ENCODE measurements around the gene ZBTB7C.
A peak's percentile ranks its signal among the peaks of the same experiment; 100 is the strongest.

The ZBTB7C gene

DNA sequence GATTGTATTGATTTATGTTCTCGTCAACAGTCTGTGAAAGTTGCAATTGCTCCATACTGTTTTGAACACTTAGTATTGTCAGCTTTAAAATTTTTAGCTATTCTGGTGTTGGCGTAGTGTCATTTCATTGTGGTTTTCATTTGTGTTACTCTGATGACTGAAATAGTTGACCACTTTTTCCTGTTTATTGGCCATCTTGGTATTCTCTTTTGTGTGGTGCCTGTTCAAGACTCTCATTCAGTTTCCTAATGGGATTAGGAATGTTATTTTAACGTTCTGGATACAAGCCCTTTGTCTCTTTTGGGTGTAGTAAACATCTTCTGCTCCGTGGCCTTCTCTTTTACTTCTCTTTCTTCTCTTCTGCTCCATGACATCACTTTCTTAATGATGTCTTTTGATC lies 396.0 kb downstream of the ZBTB7C start:
- no peak for DNase-seq (ENCODE audit: low spot score)

DNA sequence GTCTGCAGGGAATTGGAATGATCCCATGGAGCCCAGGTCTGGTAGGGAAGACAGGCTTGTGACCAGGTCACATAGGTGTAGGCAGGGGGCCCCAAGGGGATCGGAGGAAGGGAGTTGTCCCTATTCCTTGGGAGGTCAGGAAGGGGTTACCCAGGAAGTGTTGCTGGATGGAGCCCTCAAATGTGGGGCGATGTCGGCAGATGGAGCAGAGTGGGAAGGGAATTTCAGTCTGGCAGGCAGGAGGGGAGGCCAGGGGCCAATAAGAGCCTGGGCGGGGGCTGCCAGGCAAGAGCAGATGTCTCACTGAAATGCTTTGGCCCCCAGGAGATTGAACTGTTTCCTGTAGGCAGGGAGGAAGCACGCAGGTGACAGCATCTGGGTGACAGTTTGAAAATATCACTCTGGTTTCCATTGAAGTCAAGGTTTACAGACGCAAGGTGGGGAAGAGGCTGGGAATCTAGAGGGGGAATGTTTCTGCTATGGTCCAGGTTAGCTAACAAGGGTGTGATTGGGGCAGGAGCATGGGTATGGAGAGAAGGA lies 397.2 kb downstream of the ZBTB7C start:
- no peak for DNase-seq (ENCODE audit: low spot score)
- TF ChIP-seq, protein P1, sequence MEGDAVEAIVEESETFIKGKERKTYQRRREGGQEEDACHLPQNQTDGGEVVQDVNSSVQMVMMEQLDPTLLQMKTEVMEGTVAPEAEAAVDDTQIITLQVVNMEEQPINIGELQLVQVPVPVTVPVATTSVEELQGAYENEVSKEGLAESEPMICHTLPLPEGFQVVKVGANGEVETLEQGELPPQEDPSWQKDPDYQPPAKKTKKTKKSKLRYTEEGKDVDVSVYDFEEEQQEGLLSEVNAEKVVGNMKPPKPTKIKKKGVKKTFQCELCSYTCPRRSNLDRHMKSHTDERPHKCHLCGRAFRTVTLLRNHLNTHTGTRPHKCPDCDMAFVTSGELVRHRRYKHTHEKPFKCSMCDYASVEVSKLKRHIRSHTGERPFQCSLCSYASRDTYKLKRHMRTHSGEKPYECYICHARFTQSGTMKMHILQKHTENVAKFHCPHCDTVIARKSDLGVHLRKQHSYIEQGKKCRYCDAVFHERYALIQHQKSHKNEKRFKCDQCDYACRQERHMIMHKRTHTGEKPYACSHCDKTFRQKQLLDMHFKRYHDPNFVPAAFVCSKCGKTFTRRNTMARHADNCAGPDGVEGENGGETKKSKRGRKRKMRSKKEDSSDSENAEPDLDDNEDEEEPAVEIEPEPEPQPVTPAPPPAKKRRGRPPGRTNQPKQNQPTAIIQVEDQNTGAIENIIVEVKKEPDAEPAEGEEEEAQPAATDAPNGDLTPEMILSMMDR (IDR thresholded peaks at IDR 0.05; ENCODE audit: extremely low read depth, missing control alignments), result no peak

More for the DNA sequence above, 396.0 kb downstream of the ZBTB7C start:
- TF ChIP-seq, protein P1 (IDR thresholded peaks at IDR 0.05; ENCODE audit: extremely low read depth, missing control alignments), result no peak

DNA sequence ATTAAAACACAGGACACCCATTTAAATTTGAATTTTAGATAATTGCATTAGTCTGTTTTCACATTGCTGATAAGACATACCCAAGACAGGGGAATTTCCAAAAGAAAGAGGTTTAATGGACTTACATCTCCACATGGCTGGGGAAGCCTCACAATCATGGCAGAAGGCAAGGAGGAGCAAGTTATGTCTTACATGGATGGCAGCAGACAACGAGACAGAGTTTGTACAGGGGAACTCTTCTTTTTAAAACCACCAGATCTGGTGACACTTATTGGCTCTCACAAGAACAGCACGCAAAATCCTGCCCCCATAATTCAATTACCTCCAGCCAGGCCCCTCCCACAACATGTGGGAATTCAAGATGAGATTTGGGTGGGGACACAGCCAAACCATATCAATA lies 398.9 kb downstream of the ZBTB7C start:
- TF ChIP-seq, protein P1 (IDR thresholded peaks at IDR 0.05; ENCODE audit: extremely low read depth, missing control alignments), result no peak
- no peak for DNase-seq (ENCODE audit: low spot score)

DNA sequence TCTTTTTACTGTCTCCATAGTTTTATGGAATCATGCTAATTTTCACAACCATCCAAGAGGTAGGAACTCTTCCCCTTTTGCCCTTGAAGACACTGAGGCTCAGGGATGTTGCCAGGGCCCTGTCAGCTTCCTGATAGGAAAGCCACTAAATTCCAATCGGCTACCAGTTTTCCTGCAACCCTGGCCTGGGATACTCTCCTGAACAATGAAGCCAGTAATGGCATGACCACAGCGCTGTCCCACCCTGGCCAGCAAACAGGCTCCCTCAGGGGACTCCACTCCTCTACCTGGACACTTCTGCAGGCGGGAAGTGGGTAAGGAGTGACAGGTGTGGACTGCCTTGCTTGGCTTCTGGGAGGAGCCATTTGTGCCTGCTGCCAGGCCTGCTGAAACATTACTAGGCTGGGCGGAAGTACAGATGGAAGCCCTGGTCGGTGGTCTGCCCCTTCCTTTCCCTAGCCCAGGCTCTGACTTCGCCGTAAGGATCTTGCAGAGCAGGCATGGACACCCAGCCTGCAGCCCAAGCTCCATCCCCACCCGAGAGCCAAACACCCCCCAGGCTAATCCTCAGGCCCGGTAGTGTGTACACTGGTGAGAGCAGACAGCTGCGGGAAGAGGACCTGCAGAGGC lies 400.0 kb downstream of the ZBTB7C start:
- TF ChIP-seq, protein P1 (IDR thresholded peaks at IDR 0.05; ENCODE audit: extremely low read depth, missing control alignments), result no peak
- no peak for DNase-seq (ENCODE audit: low spot score)

DNA sequence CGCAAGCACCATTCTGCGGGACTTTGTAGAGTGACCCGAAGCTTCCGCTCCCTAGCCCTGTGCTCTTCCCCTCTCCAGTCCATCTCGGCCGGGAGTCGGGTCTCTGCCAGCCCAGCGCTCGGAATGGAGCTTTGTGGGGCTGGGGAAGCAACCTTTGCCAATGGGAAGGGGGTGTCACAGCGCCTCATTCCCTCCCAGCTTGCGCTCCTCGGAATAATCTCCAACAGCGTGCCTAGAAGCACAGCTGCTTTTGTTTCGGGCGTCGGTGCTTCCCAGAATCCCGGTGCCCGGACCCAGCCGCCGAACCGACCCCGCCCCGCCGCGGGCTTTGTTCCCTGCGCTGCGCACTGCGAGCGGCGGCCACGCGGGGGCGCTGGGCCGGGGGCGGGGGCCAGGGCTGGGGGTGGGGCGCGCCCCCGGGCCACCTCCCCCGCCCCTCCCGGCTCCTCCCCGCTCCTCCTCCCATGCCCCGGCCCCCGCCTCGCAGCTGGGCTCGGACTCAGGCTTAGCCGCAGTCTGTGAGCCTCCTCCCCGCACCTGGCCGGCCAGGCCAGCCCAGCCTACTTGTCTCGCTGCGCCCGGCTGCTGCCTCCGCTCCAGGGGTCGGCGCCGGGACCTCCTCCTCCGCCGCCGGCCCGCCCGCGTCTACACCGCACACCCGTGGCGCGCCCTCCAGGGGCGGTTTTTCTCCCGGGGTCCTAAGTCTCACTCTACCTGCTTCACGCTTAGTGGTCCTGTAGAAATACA lies 401.1 kb downstream of the ZBTB7C start:
- TF ChIP-seq, protein P1 (IDR thresholded peaks at IDR 0.05; ENCODE audit: extremely low read depth, missing control alignments), result peak; percentile 39
- DNase-seq (ENCODE audit: low spot score), result peak; percentile 89

DNA sequence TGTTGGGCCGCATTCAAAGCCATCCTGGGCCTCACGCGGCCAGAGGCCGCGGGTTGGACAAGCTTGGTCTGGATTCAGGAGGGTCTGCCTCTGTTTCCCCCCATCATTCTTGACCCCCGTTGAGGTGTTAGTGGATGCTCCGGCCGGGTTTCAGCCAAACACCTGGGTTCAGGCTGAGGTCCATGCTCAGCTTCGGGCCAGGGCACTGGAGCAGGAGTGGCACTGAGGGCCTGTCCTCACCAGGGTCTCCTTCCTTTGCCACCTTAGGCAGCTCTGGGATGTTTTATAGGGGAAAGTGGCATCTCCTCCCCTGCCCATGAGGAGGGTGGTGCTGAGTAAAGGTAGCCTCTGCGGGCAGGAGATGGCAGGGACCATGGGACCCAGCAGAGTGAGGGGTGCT lies 401.8 kb downstream of the ZBTB7C start:
- no peak for DNase-seq (ENCODE audit: low spot score)
- TF ChIP-seq, protein P1 (IDR thresholded peaks at IDR 0.05; ENCODE audit: extremely low read depth, missing control alignments), result no peak
